Stimulated activated CD4-positive, alpha-beta T cell treated with anti-CD3 and anti-CD28 coated beads, TNF-alpha, amount 100 ng/mL, for 48 hours (primary cell): Measurements from ENCODE around the gene SETD6.
A peak's percentile ranks its signal among the peaks of the same experiment; 100 is the strongest.
"Not testable (repeated sequence)": the region's sequence is repeated elsewhere in the genome, so short reads cannot be mapped to it uniquely, and the experiment has no call there.

Source experiments
- DNase-seq, 3 donors: peaks; one replicate each; pipeline ENCODE4 v3.0.0-alpha.2; 2020; ENCODE audit warnings: low read depth in 3 of 3

The SETD6 gene

GRCh38 chr16:58515125-58515870, at the start of gene SETD6:
SETD6 (plus strand) TSS chr16:58515517; CDS start chr16:58515538, 21 bp downstream.
- DNase-seq: peak in 2 of 3 donors; percentile 63 to 76

GRCh38 chr16:58465817-58466216, 49.5 kb upstream of the SETD6 start:
- DNase-seq: no peak

GRCh38 chr16:58466396-58466795, 48.9 kb upstream of the SETD6 start:
- DNase-seq: no peak

- DNase-seq: no peak
These were observed 47.4 kb upstream of the SETD6 start for GRCh38 chr16:58467905-58468304.

GRCh38 chr16:58471209-58471975, 43.9 kb upstream of the SETD6 start:
- no peak for DNase-seq

GRCh38 chr16:58472266-58472665, 43.1 kb upstream of the SETD6 start:
- DNase-seq: no peak

- DNase-seq: no peak
These were observed 42.5 kb upstream of the SETD6 start for GRCh38 chr16:58472827-58473226.

GRCh38 chr16:58474296-58474695, 41.0 kb upstream of the SETD6 start:
- DNase-seq: no peak

GRCh38 chr16:58475091-58475619, 40.2 kb upstream of the SETD6 start:
- no peak for DNase-seq

- no peak for DNase-seq
These were observed 38.5 kb upstream of the SETD6 start for GRCh38 chr16:58476791-58477190.

GRCh38 chr16:58478427-58478826, 36.9 kb upstream of the SETD6 start:
- no peak for DNase-seq

GRCh38 chr16:58481226-58481869, 34.0 kb upstream of the SETD6 start:
- DNase-seq: no peak

- no peak for DNase-seq
These were observed 33.4 kb upstream of the SETD6 start for GRCh38 chr16:58481931-58482330.

GRCh38 chr16:58485184-58485887, 30.0 kb upstream of the SETD6 start:
- no peak for DNase-seq

- peak; percentile 46 to 62 (median 58) for DNase-seq
These were observed 27.6 kb upstream of the SETD6 start for GRCh38 chr16:58487566-58488351.

GRCh38 chr16:58488531-58488930, 26.8 kb upstream of the SETD6 start:
- DNase-seq: no peak

GRCh38 chr16:58490065-58490464, 25.3 kb upstream of the SETD6 start:
- no peak for DNase-seq

- not testable (repeated sequence) for DNase-seq
These were observed 24.8 kb upstream of the SETD6 start for GRCh38 chr16:58490539-58490938.

GRCh38 chr16:58492066-58492465, 23.3 kb upstream of the SETD6 start:
- no peak for DNase-seq

- DNase-seq: no peak
These were observed 22.6 kb upstream of the SETD6 start for GRCh38 chr16:58492735-58493134.
